DND-41 (cell line): ENCODE measurements around the gene HPCAL1.

Experiments
- ATAC-seq: fragments of 200-7000 bp; cut with Tn5 transposase; 3 replicates; pipeline ENCODE4 v1.9.1; 2021; ENCODE audit warnings: low read depth; ENCODE audit not compliant: insufficient read depth
- DNase-seq: peaks from one replicate; pipeline ENCODE4 v3.0.0-alpha.2; 2020
- H2AFZ ChIP-seq: 2 replicates; pipeline ENCODE4 v1.6.0; 2012; ENCODE audit warnings: low read depth, low read length
- H3K27ac ChIP-seq: 2 replicates; pipeline ENCODE4 v1.5.1; 2012; ENCODE audit warnings: low read length, inconsistent platforms
- H3K27me3 ChIP-seq: fragments of 200-600 bp; sonication (generic); 2 replicates; pipeline ENCODE4 v1.6.0; 2012; ENCODE audit warnings: low read length, mild to moderate bottlenecking, inconsistent platforms; ENCODE audit not compliant: insufficient read depth, poor library complexity
- H3K36me3 ChIP-seq: 2 replicates; pipeline ENCODE4 v1.5.1; 2012; ENCODE audit warnings: low read length, inconsistent platforms; ENCODE audit not compliant: insufficient read depth
- H3K4me1 ChIP-seq: 2 replicates; pipeline ENCODE4 v1.5.1; 2012; ENCODE audit warnings: mild to moderate bottlenecking, low read length; ENCODE audit not compliant: insufficient read depth
- H3K4me2 ChIP-seq: 2 replicates; pipeline ENCODE4 v1.6.0; 2012; ENCODE audit warnings: mild to moderate bottlenecking, moderate library complexity, low read length, inconsistent platforms; ENCODE audit not compliant: insufficient read depth
- H3K4me3 ChIP-seq, 2 experiments: fragments of 200-600 bp in 1 of 2; shearing (Covaris generic) in 1 of 2; 2 replicates each; pipeline ENCODE4 v1.5.1; 2012 to 2016; ENCODE audit warnings: inconsistent platforms in 2 of 2, low read length in 2 of 2, mild to moderate bottlenecking in 2 of 2, low read depth in 1 of 2, moderate library complexity in 1 of 2
- H3K79me2 ChIP-seq: 2 replicates; pipeline ENCODE4 v1.6.0; 2012; ENCODE audit warnings: low read length, inconsistent platforms; ENCODE audit not compliant: insufficient read depth
- H3K9ac ChIP-seq: 2 replicates; pipeline ENCODE4 v1.6.0; 2012; ENCODE audit warnings: low read depth, mild to moderate bottlenecking, inconsistent platforms, low read length, moderate library complexity
- H3K9me3 ChIP-seq: 2 replicates; pipeline ENCODE4 v1.5.1; 2012; ENCODE audit warnings: low read length, moderate library complexity, mild to moderate bottlenecking, inconsistent platforms; ENCODE audit not compliant: insufficient read depth, severe bottlenecking
- H4K20me1 ChIP-seq: 2 replicates; pipeline ENCODE4 v1.6.0; 2012; ENCODE audit warnings: low read length; ENCODE audit not compliant: insufficient read depth
- CTCF ChIP-seq: IDR thresholded peaks from 2 replicates; pipeline ENCODE4 v1.5.1; 2012; ENCODE audit warnings: borderline replicate concordance, low read length, moderate library complexity, mild to moderate bottlenecking; ENCODE audit not compliant: poor library complexity, severe bottlenecking; ENCODE audit errors: extremely low read depth
- EZH2 ChIP-seq: IDR thresholded peaks from 3 replicates; pipeline ENCODE4 v1.6.1; 2012; ENCODE audit warnings: borderline replicate concordance, low read depth, mild to moderate bottlenecking, moderate library complexity, low read length, inconsistent platforms; ENCODE audit not compliant: severe bottlenecking

Gene HPCAL1

GRCh38 chr2:10274376-10274775, 28.3 kb upstream of the HPCAL1 start:
- Histone ChIP-seq H3K27me3 (peaks cover 7% of the 10 kb centered on the region), H3K4me1 (no peaks in the 10 kb centered on the region), H4K20me1 (peaks cover 5% of the 10 kb centered on the region; the same call in 1 of the 2 replicates), H3K79me2 (no peaks in the 10 kb centered on the region), H3K9me3 (no peaks in the 10 kb centered on the region), H3K4me3 (no peak overlapping the region), H3K9ac (no peak overlapping the region), H3K36me3 (no peaks in the 10 kb centered on the region), H3K27ac (no peak overlapping the region), H3K4me2 (no peak overlapping the region), H2AFZ (no peak overlapping the region)
- DNase-seq (no peak), ATAC-seq (no peak)
- TF ChIP-seq EZH2: no peak
- TF ChIP-seq CTCF: no peak

GRCh38 chr2:10274983-10275802, 27.5 kb upstream of the HPCAL1 start:
- no peaks in the 10 kb centered on the region for H3K4me1 ChIP-seq
- ATAC-seq (no peak), DNase-seq (no peak)
- no peak overlapping the region for H2AFZ ChIP-seq
- H3K4me3 ChIP-seq: no peak overlapping the region
- peaks cover 7% of the 10 kb centered on the region for H3K27me3 ChIP-seq
- no peak overlapping the region for H3K9ac ChIP-seq
- no peaks in the 10 kb centered on the region for H3K79me2 ChIP-seq
- TF ChIP-seq EZH2 (no peak), CTCF (no peak)
- peaks cover 5% of the 10 kb centered on the region; the same call in 1 of the 2 replicates for H4K20me1 ChIP-seq
- H3K4me2 ChIP-seq: no peak overlapping the region
- H3K9me3 ChIP-seq: no peaks in the 10 kb centered on the region
- no peak overlapping the region for H3K27ac ChIP-seq
- no peaks in the 10 kb centered on the region for H3K36me3 ChIP-seq

GRCh38 chr2:10276481-10277292, 26.0 kb upstream of the HPCAL1 start:
- no peaks in the 10 kb centered on the region for H3K4me1 ChIP-seq
- no peaks in the 10 kb centered on the region for H3K9me3 ChIP-seq
- H3K4me2 ChIP-seq: no peak overlapping the region
- ATAC-seq: no peak
- H2AFZ ChIP-seq: no peak overlapping the region
- no peak overlapping the region for H3K9ac ChIP-seq
- peaks cover 7% of the 10 kb centered on the region for H3K27me3 ChIP-seq
- no peak overlapping the region for H3K4me3 ChIP-seq
- no peaks in the 10 kb centered on the region for H3K79me2 ChIP-seq
- no peak for DNase-seq
- H3K36me3 ChIP-seq: no peaks in the 10 kb centered on the region
- TF ChIP-seq EZH2 (no peak), CTCF (no peak)
- H3K27ac ChIP-seq: no peak overlapping the region
- H4K20me1 ChIP-seq: peaks cover 5% of the 10 kb centered on the region; the same call in 1 of the 2 replicates
